Stimulated activated effector memory CD8-positive, alpha-beta T cell treated with anti-CD3 and anti-CD28 coated beads, Interleukin-12 subunit alpha, Interleukin-12 subunit beta, amount 100 ng/mL, for 72 hours (primary cell): ENCODE results near the gene VMAC.

ENCODE experiments used
- ATAC-seq: fragments of 150-1000 bp; cut with Tn5 transposase; 2 replicates; pipeline ENCODE4 v1.10.0; 2021
- DNase-seq, 2 donors: peaks; one replicate each; pipeline ENCODE4 v3.0.0; 2021 to 2022; ENCODE audit warnings: low spot score in 2 of 2
- H3K27ac Mint-ChIP-seq: one replicate; pipeline ENCODE4 v1.8.0; 2022; ENCODE audit warnings: mild to moderate bottlenecking, mixed read lengths
- H3K36me3 Mint-ChIP-seq: one replicate; pipeline ENCODE4 v1.8.0; 2022; ENCODE audit warnings: mild to moderate bottlenecking, mixed read lengths
- H3K4me1 Mint-ChIP-seq: one replicate; pipeline ENCODE4 v1.8.0; 2022; ENCODE audit warnings: mixed read lengths
- H3K4me3 Mint-ChIP-seq: one replicate; pipeline ENCODE4 v1.8.0; 2022; ENCODE audit warnings: mild to moderate bottlenecking, mixed read lengths
- H3K9me3 Mint-ChIP-seq: one replicate; pipeline ENCODE4 v1.8.0; 2022; ENCODE audit warnings: mixed read lengths

VMAC gene

DNA sequence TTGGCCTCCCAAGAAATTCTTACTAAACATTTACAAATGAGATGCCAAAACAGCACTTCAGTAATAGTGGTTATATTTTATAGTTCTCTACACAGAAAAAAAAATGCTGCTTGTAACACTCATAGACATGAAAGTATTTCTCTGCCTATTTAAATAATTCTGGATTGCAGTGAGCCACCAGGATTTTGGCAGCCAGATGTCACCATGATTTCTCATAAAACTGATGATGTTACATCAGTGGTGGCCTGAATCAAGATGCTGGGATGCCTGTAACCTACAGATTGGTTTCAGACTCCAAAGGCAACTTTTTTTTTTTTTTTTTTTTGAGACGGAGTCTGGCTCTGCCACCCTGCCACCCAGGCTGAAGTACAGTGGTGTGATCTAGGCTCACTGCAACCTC lies 6.7 kb downstream of the VMAC start:
- no peak overlapping the region for H3K27ac Mint-ChIP-seq
- H3K36me3 Mint-ChIP-seq: peaks cover 11% of the 10 kb centered on the region
- no peak for DNase-seq
- no peaks in the 10 kb centered on the region for H3K9me3 Mint-ChIP-seq
- no peak for ATAC-seq
- peaks cover 11% of the 10 kb centered on the region for H3K4me1 Mint-ChIP-seq
- H3K4me3 Mint-ChIP-seq: no peak overlapping the region

DNA sequence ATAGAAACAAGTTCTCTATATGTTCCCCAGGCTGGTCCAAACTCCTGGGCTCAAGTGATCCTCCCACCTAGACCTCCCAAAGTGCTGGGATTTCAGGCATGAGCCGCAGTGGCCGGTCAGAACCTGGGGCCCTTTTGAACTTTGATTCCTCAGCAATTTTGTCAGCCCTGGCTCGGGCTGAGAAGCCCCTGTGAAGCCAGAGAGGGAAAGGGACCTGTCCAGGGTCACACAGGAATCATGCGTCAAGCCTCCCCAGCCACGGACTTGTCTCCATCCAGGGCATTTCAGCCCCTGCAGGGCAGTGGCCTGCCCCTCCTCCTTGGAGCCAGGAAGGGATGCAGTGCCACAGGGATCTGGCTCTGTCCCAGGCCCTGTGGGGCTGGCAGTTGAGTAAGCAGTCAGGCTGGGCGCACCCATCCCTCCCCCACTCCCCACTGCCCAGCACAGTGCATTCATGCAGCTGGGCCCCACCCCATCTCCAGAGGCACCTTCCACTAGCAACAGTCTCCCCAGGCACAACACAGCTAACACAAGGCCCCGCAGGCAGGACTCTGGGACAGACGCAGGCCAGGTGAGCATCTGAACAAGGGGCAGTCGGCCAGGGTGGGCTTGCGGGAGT lies 9.2 kb downstream of the VMAC start, which contains the start of gene CAPS:
CAPS (plus strand) TSS at position 516 of the 619 bp plus-strand sequence. CDS start 153 bp downstream, outside the sequence.
- no peak for DNase-seq
- Mint-ChIP-seq H3K9me3 (no peaks in the 10 kb centered on the region), H3K4me3 (no peak within 1 kb of the TSS), H3K27ac (no peak within 1 kb of the TSS), H3K4me1 (no peaks in the 10 kb centered on the region), H3K36me3 (peaks cover 34% of the 10 kb centered on the region)
- ATAC-seq: peak; percentile 5

DNA sequence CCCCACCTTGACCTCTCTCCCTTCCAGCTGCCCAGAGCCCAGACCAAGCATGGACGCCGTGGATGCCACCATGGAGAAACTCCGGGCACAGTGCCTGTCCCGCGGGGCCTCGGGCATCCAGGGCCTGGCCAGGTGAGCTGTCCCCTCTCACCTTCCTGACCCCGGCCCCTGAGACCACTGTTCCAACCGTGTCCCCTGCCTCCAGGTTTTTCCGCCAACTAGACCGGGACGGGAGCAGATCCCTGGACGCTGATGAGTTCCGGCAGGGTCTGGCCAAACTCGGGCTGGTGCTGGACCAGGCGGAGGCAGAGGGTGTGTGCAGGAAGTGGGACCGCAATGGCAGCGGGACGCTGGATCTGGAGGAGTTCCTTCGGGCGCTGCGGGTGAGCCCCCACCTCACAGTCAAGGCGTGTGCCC lies 9.7 kb downstream of the VMAC start:
- no peak overlapping the region for H3K27ac Mint-ChIP-seq
- DNase-seq (no peak), ATAC-seq (no peak)
- H3K4me3 Mint-ChIP-seq: no peak overlapping the region
- H3K36me3 Mint-ChIP-seq: peaks cover 40% of the 10 kb centered on the region
- H3K4me1 Mint-ChIP-seq: no peaks in the 10 kb centered on the region
- H3K9me3 Mint-ChIP-seq: no peaks in the 10 kb centered on the region

DNA sequence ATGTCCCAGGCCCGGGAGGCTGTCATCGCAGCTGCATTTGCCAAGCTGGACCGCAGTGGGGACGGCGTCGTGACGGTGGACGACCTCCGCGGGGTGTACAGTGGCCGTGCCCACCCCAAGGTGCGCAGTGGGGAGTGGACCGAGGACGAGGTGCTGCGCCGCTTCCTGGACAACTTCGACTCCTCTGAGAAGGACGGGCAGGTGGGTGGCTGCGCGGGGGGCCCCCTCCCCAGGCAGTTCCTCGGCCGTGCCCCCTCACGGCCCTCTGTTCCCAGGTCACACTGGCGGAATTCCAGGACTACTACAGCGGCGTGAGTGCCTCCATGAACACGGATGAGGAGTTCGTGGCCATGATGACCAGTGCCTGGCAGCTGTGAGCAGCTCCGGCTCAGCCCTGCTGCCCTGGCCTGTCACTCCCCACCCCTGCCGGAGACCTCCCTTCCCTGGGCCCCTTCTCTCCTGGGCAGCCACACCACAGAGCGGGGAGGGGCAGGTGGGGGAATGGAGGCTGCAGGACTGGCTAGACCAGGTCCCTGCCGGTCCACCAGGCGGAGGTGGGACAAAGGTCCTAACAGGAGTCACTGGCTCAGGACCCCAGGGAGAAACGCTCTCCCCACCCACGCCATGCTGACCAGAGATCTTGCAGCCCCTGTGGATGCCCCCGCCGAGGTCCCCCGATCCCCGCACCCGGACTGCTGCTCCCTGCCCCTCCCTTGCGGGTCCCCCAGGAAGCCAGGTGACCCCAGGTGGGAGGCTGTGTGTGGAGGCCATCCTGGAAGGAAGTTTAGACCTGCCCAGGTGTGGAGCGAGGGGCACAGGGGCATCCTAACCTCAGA lies 10.5 kb downstream of the VMAC start:
- H3K4me3 Mint-ChIP-seq: no peak overlapping the region

DNA sequence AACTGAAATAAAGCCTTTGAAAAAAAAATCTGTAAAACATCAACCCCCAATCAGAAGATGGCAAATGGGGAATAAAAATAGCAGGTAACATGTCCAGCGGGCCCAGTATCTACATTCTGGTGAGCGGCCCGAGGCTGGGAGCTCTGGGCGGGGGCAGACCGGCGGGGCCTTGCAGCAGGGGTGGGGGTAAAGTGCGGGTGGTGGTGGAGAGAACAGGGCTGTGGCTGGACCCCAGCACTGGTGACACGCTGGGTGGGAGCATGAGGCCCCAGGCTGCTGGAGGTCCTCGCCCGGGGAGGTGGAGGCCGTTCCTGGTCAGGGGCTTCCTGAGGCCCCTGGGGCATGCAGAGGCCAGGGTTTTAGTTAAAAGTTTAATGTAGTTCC lies 11.1 kb downstream of the VMAC start:
- ATAC-seq: no peak

More for the DNA sequence above, 10.5 kb downstream of the VMAC start:
- Mint-ChIP-seq H3K36me3 (peaks cover 48% of the 10 kb centered on the region), H3K4me1 (no peaks in the 10 kb centered on the region), H3K27ac (no peak overlapping the region), H3K9me3 (no peaks in the 10 kb centered on the region)
- no peak for DNase-seq
- no peak for ATAC-seq

DNA sequence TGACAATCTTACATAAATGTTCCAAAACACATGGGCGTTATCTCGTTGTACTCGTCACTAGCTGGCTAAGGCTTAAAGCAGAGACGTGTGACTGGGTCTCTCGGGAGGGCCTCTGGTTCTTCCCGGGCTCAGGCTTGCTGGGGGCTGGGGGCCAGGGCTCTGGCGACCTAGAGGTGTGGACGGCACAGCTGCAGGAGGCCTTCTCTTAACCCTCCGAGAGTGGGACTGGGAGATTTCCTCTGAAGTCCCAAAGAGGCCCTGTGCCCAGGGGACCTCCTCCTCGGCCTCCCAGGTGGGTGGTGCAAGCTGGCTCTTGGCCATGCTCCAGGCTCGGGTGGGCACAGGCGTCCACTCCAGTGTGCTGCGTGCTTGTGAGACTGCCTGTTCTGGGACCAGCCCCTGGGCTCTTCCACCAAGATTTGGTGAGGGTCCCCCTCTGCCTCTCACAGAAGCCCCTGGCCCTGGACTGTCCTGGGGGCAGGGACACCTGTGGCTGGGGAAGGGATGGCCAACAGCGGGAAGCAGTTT lies 11.6 kb downstream of the VMAC start:
- DNase-seq: no peak

More for the DNA sequence above, 11.1 kb downstream of the VMAC start:
- H3K9me3 Mint-ChIP-seq: no peaks in the 10 kb centered on the region
- H3K36me3 Mint-ChIP-seq: peaks cover 54% of the 10 kb centered on the region
- H3K4me1 Mint-ChIP-seq: no peaks in the 10 kb centered on the region
- no peak for DNase-seq
- H3K27ac Mint-ChIP-seq: no peak overlapping the region
- H3K4me3 Mint-ChIP-seq: no peak overlapping the region

DNA sequence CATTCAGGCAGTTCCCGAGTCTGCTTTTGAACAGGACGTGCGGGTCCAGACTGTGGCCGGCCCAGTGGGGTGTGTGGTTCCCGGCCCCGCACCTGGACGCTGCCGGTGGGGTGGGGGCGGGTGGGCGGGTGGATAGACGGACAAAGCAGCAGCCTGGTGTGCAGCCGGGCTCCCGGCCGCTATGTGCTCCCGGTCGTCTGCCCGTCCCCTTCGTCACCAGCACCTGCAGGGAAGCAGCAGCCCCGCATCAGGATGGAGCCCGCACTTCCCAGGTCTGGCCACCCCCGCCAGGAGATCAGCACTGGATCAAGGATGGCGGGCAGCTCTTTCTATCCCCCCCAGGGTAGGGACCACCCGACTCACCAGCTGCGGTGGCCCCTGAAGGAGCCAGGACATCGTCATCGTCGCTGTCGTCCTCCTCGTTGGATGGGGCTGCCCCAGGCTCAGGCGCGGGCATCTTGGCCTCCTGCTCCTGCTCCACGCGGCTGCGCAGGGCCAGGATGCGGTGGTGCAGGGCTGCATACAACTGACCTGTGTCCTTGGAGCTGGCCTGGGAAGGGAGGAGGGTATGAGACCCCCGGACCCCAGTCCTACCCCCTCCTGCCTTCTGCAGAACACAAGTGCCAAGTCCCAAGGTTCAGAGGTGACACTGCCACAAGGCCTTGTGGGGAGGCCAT lies 12.9 kb downstream of the VMAC start:
- Mint-ChIP-seq H3K9me3 (no peaks in the 10 kb centered on the region), H3K36me3 (peaks cover 72% of the 10 kb centered on the region), H3K27ac (peak overlapping the region; percentile 78), H3K4me3 (no peak overlapping the region), H3K4me1 (no peaks in the 10 kb centered on the region)
- DNase-seq (no peak), ATAC-seq (no peak)

More for the DNA sequence above, 11.6 kb downstream of the VMAC start:
- no peak for ATAC-seq
- H3K36me3 Mint-ChIP-seq: peaks cover 58% of the 10 kb centered on the region
- H3K9me3 Mint-ChIP-seq: no peaks in the 10 kb centered on the region
- H3K4me1 Mint-ChIP-seq: no peaks in the 10 kb centered on the region
- no peak overlapping the region for H3K4me3 Mint-ChIP-seq
- peak overlapping the region; percentile 78 for H3K27ac Mint-ChIP-seq

DNA sequence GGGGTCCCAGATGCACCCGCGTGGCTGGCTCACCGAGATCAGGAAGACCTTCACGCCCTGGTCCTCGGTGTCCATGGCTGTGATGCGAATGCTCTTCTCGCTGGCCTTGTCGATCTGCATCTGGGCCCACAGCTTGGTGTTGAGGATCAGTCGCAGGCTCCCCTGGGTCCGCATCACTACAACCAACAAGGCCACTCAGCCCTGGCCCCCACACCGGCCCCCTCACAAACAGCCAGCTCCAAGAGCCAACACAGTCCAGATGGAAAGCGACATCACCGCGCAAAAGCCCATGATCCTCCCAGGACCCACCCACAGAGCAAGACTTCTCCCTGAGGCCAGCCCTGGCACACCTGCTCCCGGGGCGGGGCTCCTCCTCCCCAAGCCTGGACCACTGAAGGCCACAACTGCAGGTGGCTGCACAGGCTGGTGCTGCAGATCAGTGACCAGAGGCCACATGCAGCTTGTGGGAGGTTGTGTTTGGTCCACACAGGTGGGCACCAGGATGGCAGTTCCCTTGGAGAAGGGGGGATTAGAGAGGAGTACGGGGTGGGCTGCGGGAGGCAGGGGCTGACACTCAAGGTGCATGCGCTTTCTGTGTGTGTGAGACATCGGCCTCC lies 13.9 kb downstream of the VMAC start:
- ATAC-seq: no peak
- no peak overlapping the region for H3K4me3 Mint-ChIP-seq
- H3K36me3 Mint-ChIP-seq: peaks cover 82% of the 10 kb centered on the region
- peak overlapping the region; percentile 70 for H3K27ac Mint-ChIP-seq
- H3K9me3 Mint-ChIP-seq: no peaks in the 10 kb centered on the region
- DNase-seq: no peak
- no peaks in the 10 kb centered on the region for H3K4me1 Mint-ChIP-seq

DNA sequence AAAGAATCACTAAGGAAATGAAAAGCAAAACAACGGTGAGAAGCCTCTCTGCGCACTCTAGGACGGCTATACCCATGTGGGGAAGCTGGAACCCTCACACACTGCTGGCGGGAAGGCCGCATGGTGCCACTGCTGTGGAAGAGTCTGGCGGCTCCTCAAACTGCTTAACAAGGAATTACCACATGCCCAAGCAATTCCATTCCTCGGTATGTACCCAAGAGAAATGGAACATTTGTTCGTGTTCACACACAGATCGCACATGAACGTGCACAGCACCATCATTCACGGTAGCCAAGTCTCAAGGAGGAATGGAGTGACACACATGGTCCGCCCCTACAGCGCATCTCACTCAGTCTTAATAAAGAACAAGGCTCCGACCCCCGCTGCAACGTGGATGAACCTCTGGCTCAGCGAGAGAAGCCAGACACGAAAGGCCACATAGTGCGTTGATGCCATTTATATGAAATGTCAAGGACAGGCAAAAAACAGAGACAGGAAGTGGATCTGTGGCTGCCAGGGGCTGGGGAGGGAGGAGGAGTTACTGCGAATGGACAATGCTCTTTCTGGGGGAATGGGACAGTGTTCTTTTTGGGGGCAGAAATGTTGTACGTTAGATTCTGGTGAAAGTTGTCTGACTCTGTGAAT lies 17.0 kb downstream of the VMAC start:
- H3K9me3 Mint-ChIP-seq: no peaks in the 10 kb centered on the region
- peaks cover 99% of the 10 kb centered on the region for H3K36me3 Mint-ChIP-seq
- no peak overlapping the region for H3K4me3 Mint-ChIP-seq
- ATAC-seq (no peak), DNase-seq (no peak)
- H3K4me1 Mint-ChIP-seq: no peaks in the 10 kb centered on the region
- no peak overlapping the region for H3K27ac Mint-ChIP-seq

DNA sequence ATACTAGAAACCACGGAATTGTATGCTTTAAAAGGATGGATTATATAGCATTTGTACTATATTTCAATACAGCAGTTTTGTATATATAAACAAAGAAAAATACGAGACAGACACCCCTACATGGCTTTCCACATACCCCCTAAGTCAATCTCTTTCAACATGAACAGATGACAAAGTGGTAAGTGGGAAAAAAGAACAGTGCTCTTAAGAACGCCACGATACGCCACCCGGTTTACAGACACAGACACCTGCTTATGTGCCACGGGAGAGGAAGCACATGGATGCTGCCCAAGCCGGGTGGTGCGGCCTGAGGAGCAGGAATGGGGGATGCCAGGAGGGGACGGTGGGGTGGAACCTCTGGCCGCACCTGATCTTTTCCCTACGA lies 17.5 kb downstream of the VMAC start:
- DNase-seq (no peak), ATAC-seq (no peak)
- Mint-ChIP-seq H3K9me3 (no peaks in the 10 kb centered on the region), H3K4me3 (no peak overlapping the region), H3K27ac (no peak overlapping the region), H3K4me1 (no peaks in the 10 kb centered on the region), H3K36me3 (peaks cover 99% of the 10 kb centered on the region)

DNA sequence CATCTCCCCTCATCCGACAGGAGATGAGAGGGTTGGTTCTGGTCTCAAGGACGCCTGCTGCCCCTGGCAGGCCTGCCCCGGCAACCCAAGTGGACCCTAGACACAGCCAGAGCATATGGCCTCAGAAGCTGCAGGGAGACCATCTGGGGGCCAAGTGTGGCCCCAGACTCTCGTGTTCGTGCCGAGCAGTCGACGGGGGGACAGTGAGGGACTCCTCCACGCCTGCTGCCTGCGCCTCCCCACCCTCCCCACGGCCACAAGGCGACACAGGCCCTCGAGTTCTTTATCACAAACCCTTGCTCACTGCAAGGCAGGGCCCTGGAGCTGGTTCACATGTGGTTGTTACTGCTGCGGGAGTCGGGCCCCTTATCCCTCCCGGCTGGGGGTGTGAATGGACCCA lies 18.7 kb downstream of the VMAC start:
- peaks cover 98% of the 10 kb centered on the region for H3K36me3 Mint-ChIP-seq
- H3K4me1 Mint-ChIP-seq: no peaks in the 10 kb centered on the region
- H3K9me3 Mint-ChIP-seq: no peaks in the 10 kb centered on the region
- no peak overlapping the region for H3K27ac Mint-ChIP-seq
- no peak overlapping the region for H3K4me3 Mint-ChIP-seq
- ATAC-seq (no peak), DNase-seq (no peak)

DNA sequence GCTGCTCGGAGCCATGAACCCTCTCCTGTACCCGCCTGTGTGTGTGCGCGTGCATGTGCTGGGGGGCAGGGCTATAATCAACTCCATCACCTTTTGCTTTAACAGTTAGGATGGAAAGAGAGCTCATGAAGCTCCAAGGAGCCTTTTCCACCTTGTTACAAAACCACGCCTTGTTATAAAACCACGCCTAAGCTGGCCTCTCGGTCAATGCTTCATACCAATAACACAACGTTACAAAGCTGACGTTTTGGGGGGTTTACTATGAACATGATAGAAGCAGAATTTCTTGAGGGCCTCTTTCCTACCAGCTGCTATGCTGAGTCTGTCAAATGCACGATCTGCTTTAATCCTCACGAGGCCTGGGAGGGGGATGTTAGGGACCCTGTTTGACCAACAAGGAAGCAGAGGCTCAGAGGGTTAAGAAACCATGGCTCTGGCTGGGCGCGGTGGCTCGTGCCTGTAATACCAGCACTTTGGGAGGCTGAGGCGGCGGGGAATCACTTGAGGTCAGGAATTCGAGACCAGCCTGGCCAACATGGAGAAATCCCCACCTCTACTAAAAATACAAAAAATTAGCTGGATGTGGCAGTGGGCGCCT lies 21.3 kb downstream of the VMAC start:
- no peak overlapping the region for H3K27ac Mint-ChIP-seq
- H3K36me3 Mint-ChIP-seq: peaks cover 98% of the 10 kb centered on the region
- ATAC-seq: no peak
- no peak overlapping the region for H3K4me3 Mint-ChIP-seq
- no peaks in the 10 kb centered on the region for H3K4me1 Mint-ChIP-seq
- no peak for DNase-seq
- no peaks in the 10 kb centered on the region for H3K9me3 Mint-ChIP-seq

DNA sequence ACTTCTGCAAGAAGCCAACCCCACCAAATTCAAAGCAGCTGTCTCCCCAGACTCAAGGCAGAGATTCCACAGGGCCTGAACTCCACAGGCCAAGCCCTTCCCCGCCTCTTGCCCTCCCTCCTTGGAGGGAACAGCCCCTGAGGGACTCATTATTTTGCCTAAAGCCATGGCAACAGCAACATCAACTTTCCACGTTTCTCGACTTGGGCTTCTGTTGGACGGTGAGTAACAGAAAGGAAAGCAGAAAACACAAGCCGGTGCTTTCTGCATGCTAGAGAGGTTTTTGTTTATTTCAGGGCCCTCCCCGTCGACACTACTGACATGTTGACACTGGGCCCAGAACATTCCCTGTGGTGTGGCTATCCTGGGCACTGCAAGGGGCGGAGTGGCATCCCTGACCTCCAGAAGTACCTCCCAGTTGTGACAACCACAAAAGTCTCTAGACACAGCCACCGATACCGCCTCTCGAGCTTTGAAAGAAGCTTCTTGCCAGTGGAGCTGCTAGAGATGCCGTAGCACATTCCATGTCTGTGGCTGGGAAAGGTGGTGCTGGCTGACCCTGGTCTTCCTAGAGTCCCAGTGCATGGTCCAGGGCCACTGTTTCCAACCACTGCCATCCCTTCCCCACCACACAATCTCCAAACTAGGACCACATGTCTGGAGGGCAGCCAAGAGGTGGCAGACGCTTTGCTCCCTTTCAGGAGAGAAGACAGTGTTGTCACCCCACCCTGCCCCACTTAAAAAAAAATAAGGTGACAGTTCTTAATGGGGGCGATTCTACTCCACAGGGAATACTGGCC lies 22.2 kb downstream of the VMAC start:
- ATAC-seq (no peak), DNase-seq (no peak)
- Mint-ChIP-seq H3K36me3 (peaks cover 98% of the 10 kb centered on the region), H3K27ac (no peak overlapping the region), H3K4me3 (no peak overlapping the region), H3K9me3 (no peaks in the 10 kb centered on the region), H3K4me1 (no peaks in the 10 kb centered on the region)

DNA sequence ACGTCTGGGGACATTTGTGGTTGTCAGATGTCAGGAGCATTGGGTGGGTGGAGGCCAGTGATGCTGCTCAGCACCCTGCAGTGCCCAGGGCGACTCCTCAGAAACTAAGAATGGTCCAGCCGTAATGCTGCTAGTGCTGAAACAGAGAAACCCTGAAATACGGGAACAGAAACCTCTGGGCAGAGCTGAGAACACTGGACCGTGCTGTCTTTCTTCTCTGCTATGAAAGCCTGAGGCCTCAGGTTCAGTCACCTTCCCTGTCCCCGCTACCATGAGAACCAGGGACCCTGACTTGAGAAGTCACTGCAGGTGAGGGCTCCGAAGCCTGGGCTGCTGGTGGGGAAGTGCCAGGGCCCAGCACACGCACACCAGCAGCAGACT lies 22.8 kb downstream of the VMAC start:
- Mint-ChIP-seq H3K4me1 (no peaks in the 10 kb centered on the region), H3K27ac (no peak overlapping the region), H3K4me3 (no peak overlapping the region), H3K9me3 (no peaks in the 10 kb centered on the region), H3K36me3 (peaks cover 98% of the 10 kb centered on the region)
- ATAC-seq: no peak
- DNase-seq: no peak
